ENCODE data around the gene FBXO30. TPM values are rescaled to one million over a fixed set of nuclear protein-coding genes. Genes with fewer than 3 reads are reported as not detected.

FBXO30 gene
- total and polyA plus RNA-seq, 2 experiments from 2014 or later: 8.5 to 12.6 TPM

DNA sequence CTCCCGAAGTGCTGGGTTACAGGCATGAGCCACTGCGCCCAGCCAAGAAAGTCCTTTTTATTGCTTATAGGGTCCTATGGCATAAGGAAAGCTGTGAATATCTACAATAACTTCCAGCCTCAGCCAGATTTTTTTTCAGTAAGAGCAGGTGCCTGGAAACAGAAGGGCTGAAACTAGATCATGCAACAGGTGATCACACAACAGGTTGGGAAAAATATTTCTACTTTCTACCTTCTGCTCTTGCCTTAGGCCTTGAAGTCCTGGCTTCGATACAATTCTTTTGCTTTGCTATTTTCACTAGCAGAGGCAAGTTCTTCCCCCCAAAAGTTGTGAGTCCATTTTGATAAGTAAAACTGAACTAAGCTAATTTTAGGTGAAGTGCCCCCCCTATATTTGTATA, 9.7 kb upstream of the FBXO30 start:
- Histone ChIP-seq H3F3A (ENCODE audit: insufficient read depth) (no peaks in the 10 kb centered on the region), H3K9ac (no peak overlapping the region), H3K9me2 (ENCODE audit: insufficient read depth) (no peaks in the 10 kb centered on the region), H3K9me3 (ENCODE audit: low read depth) (no peaks in the 10 kb centered on the region), H3K27me3 (replicated peaks; ENCODE audit: insufficient read depth) (no peaks in the 10 kb centered on the region), H3K36me3 (ENCODE audit: low read depth) (no peaks in the 10 kb centered on the region), H3K4me3 (no peak overlapping the region), H3K4me1 (ENCODE audit: insufficient read depth) (peaks cover 2% of the 10 kb centered on the region; the same call in 1 of the 2 replicates), H3K27ac (no peak overlapping the region), H3K4me2 (ENCODE audit: unreplicated experiment) (no peak overlapping the region), H2AFZ (no peak overlapping the region), H3K79me2 (ENCODE audit: insufficient read depth) (no peaks in the 10 kb centered on the region), H4K20me1 (ENCODE audit: insufficient read depth) (no peaks in the 10 kb centered on the region)
- TF ChIP-seq EZH2 (IDR thresholded peaks at IDR 0.05; ENCODE audit: insufficient read depth, poor library complexity, severe bottlenecking) (no peak), EZH2phosphoT487 (IDR thresholded peaks at IDR 0.05; ENCODE audit: insufficient read depth, low read depth) (no peak)
- in situ Hi-C loops (cut with MboI): no loop called here
- WGBS, 2 experiments (ENCODE audit: low coverage in 1 of 2, low lambda C conversion rate in 2 of 2, missing lambda C conversion rate in 2 of 2): 95 to 96% methylated on average over 3 of the region's 3 CpGs
- no peak for DNase-seq

DNA sequence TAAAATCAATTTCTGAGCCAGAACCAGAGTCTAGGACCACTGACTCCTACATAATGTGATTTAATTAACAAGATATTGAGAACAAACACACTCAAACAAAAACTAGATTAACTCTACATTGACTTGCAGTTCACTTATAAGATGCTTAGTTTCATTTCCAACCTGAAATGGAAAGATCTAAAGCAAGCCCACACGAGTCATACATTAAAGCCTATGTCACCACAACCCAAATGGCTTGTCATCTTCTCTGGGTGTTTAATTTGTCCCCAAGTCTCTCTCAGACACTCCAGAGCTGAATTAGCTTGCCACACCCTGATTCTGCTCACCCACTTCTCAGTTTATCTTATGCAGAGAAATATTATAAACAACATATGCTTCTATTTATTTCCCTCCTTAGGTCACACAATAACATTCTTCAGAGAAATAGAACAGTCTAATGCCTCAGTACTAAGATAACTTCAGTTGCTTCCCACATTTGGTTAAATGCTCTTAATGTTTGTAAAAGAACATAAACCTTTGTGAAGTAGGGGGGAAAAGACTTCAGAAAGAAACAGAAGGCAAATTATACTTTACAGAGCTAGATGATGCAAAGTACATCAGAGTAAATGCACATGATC, 8.8 kb upstream of the FBXO30 start:
- in situ Hi-C loops (cut with MboI): no loop called here
- Histone ChIP-seq H3K4me2 (ENCODE audit: unreplicated experiment) (no peak overlapping the region), H3K9me3 (ENCODE audit: low read depth) (no peaks in the 10 kb centered on the region), H3K9me2 (ENCODE audit: insufficient read depth) (no peaks in the 10 kb centered on the region), H3K79me2 (ENCODE audit: insufficient read depth) (no peaks in the 10 kb centered on the region), H3K4me1 (ENCODE audit: insufficient read depth) (no peaks in the 10 kb centered on the region), H4K20me1 (ENCODE audit: insufficient read depth) (no peaks in the 10 kb centered on the region), H2AFZ (no peak overlapping the region), H3K36me3 (ENCODE audit: low read depth) (no peaks in the 10 kb centered on the region), H3K4me3 (no peak overlapping the region), H3K27ac (no peak overlapping the region), H3F3A (ENCODE audit: insufficient read depth) (no peaks in the 10 kb centered on the region), H3K27me3 (replicated peaks; ENCODE audit: insufficient read depth) (no peaks in the 10 kb centered on the region), H3K9ac (no peak overlapping the region)
- TF ChIP-seq EZH2phosphoT487 (IDR thresholded peaks at IDR 0.05; ENCODE audit: insufficient read depth, low read depth) (no peak), EZH2 (IDR thresholded peaks at IDR 0.05; ENCODE audit: insufficient read depth, poor library complexity, severe bottlenecking) (no peak)
- WGBS, 2 experiments (ENCODE audit: low coverage in 1 of 2, low lambda C conversion rate in 2 of 2, missing lambda C conversion rate in 2 of 2): 42 to 57% methylated on average over 1 of the region's 1 CpG
- no peak for DNase-seq

DNA sequence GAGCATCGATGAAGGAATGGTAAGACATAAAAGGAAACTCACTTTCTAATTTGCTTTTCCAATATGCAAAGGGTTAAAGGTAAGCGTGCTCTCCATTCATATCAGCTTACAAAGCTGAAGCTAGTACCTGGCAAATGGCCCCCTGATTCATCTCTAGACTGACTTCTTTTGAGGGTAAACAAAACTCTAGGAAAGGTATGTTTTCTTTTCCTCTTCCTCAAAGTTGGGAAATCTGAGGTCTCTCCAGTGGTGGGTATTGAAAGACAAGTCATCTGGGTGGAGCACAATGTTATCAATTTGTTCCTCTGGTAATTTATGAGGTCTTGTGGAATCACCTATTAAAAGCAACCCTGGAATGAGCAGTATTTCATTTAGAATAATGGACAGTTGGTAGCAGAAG, 7.9 kb upstream of the FBXO30 start:
- H4K20me1 ChIP-seq (ENCODE audit: insufficient read depth): no peaks in the 10 kb centered on the region
- no peak for TF ChIP-seq EZH2phosphoT487 (IDR thresholded peaks at IDR 0.05; ENCODE audit: insufficient read depth, low read depth)
- TF ChIP-seq EZH2 (IDR thresholded peaks at IDR 0.05; ENCODE audit: insufficient read depth, poor library complexity, severe bottlenecking): no peak
- H3K27ac ChIP-seq: no peak overlapping the region
- no peaks in the 10 kb centered on the region for H3K36me3 ChIP-seq (ENCODE audit: low read depth)
- no peaks in the 10 kb centered on the region for H3K9me2 ChIP-seq (ENCODE audit: insufficient read depth)
- H3K27me3 ChIP-seq (replicated peaks; ENCODE audit: insufficient read depth): no peaks in the 10 kb centered on the region
- H3K9me3 ChIP-seq (ENCODE audit: low read depth): no peaks in the 10 kb centered on the region
- H3K9ac ChIP-seq: no peak overlapping the region
- DNase-seq: no peak
- no peak overlapping the region for H3K4me3 ChIP-seq
- no peaks in the 10 kb centered on the region for H3K79me2 ChIP-seq (ENCODE audit: insufficient read depth)
- no peak overlapping the region for H2AFZ ChIP-seq
- H3K4me2 ChIP-seq (ENCODE audit: unreplicated experiment): no peak overlapping the region
- H3F3A ChIP-seq (ENCODE audit: insufficient read depth): no peaks in the 10 kb centered on the region
- 81 to 84% methylated on average over 2 of the region's 2 CpGs for WGBS, 2 experiments (ENCODE audit: low coverage in 1 of 2, low lambda C conversion rate in 2 of 2, missing lambda C conversion rate in 2 of 2)
- no peaks in the 10 kb centered on the region for H3K4me1 ChIP-seq (ENCODE audit: insufficient read depth)
- in situ Hi-C loops (cut with MboI): no loop called here

DNA sequence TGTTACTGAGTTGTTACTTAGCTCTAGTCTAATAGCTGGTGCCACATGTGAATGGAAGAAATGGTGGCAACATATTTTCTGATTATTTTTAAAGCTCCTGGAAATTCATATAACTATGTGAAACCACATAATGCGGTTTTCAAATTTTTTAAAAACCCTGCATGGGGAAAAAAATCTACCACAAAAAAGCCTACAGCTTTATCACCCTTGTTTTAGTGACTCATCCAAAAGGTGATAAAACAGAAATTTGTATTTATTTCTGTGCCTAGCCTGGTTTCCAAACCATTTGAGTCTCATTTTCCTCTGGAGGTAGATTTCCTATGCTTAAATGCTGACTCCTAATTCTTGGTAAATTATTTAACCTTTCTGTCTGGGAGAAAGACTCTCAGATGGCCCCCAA, 5.4 kb upstream of the FBXO30 start:
- H2AFZ ChIP-seq: no peak overlapping the region
- TF ChIP-seq EZH2phosphoT487 (IDR thresholded peaks at IDR 0.05; ENCODE audit: insufficient read depth, low read depth) (no peak), EZH2 (IDR thresholded peaks at IDR 0.05; ENCODE audit: insufficient read depth, poor library complexity, severe bottlenecking) (no peak)
- WGBS, 2 experiments (ENCODE audit: low coverage in 1 of 2, low lambda C conversion rate in 2 of 2, missing lambda C conversion rate in 2 of 2): 95 to 100% methylated on average over 1 of the region's 1 CpG
- H3K9me2 ChIP-seq (ENCODE audit: insufficient read depth): no peaks in the 10 kb centered on the region
- no peak overlapping the region for H3K9ac ChIP-seq
- no peaks in the 10 kb centered on the region for H4K20me1 ChIP-seq (ENCODE audit: insufficient read depth)
- no peak overlapping the region for H3K27ac ChIP-seq
- no peak overlapping the region for H3K4me2 ChIP-seq (ENCODE audit: unreplicated experiment)
- H3K4me1 ChIP-seq (ENCODE audit: insufficient read depth): peaks cover 7% of the 10 kb centered on the region; the same call in 1 of the 2 replicates
- no peaks in the 10 kb centered on the region for H3K27me3 ChIP-seq (replicated peaks; ENCODE audit: insufficient read depth)
- no peak for DNase-seq
- no peaks in the 10 kb centered on the region for H3K36me3 ChIP-seq (ENCODE audit: low read depth)
- no peaks in the 10 kb centered on the region for H3F3A ChIP-seq (ENCODE audit: insufficient read depth)
- H3K9me3 ChIP-seq (ENCODE audit: low read depth): no peaks in the 10 kb centered on the region
- in situ Hi-C loops (cut with MboI): no loop called here
- peaks cover 9% of the 10 kb centered on the region; the same call in 1 of the 2 replicates for H3K79me2 ChIP-seq (ENCODE audit: insufficient read depth)
- no peak overlapping the region for H3K4me3 ChIP-seq
